GM13977 (cell line): Measurements from ENCODE around the gene FGG.

ENCODE experiments used
- DNase-seq: peaks from one replicate; pipeline ENCODE4 v3.0.0; 2012; ENCODE audit warnings: low spot score
- CTCF ChIP-seq: IDR thresholded peaks from 2 replicates; pipeline ENCODE4 v1.5.1; 2012; ENCODE audit warnings: mild to moderate bottlenecking, control low read depth; ENCODE audit not compliant: insufficient read depth; ENCODE audit errors: extremely low read depth, missing control alignments
- in situ Hi-C: fragments of 300-500 bp; cut with MboI; formaldehyde crosslinking; loops from one replicate; pipeline ENCODE4 v1.12.0; 2022; ENCODE audit warnings: low sequenced_read_pairs, low pct_unique_long_range_greater_than_20kb, mixed read lengths, inconsistent platforms; ENCODE audit not compliant: unreplicated experiment

Gene FGG

GRCh38 chr4:154589296-154590197, 22.9 kb downstream of the FGG start:
- no peak for DNase-seq
- in situ Hi-C loops: no loop called here
- TF ChIP-seq CTCF: no peak

DNA sequence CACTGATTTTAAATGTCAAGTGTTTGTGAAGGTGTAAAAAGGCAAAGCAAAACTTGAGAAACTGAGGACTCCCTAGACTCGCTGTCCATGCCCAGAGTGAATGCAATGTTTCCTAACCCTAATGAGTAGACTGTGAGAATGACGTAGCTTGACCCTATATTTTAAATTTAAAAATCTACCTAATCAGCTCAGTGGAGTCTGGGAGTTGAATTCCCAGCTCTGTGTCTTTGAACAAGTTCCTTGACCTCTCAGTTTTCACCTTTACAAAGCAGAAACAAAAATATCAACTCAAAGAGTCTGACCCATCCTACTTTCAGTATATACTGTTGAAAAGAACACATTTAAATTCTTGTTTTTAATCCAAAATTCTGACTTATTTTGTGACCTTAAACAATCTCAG, 24.3 kb downstream of the FGG start:
- no peak for TF ChIP-seq CTCF
- DNase-seq: no peak
- in situ Hi-C loops: no loop called here

GRCh38 chr4:154586296-154587033, 26.0 kb downstream of the FGG start:
- TF ChIP-seq CTCF: no peak
- DNase-seq: no peak

DNA sequence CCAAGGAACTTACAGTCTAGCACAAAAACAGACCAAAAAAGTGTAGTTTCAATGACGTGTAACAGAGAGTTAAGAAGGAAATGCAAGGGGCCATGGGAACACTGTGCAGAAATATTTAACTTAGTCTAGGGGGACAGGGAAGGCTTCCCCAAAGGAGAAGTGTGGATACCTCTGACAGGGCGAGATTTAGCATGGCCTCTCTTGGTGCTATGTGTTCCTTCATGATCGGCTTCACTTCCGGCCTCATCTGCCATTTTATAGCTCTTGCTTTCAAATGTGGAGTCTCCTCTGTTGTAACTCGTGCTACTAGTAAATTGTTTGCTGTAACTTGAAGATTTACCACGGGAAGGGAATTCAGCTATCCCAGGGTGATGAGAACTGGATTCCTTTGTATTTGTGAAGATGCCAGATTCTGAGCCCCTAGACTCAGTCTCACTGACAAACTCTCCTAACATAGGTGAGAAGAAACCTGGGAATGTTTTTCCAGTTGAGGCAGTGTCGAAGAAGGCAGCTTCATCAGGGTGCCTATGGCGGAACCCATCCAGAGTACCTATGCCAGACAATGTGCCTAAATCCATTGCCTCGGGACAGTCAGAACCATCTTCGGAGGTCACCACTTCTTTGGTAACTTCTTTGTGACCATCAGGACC, 27.0 kb downstream of the FGG start:
- no peak for DNase-seq
- in situ Hi-C loops: no loop called here
- TF ChIP-seq CTCF: no peak

More at GRCh38 chr4:154586296-154587033, 26.0 kb downstream of the FGG start:
- in situ Hi-C loops: no loop called here

GRCh38 chr4:154584259-154584658, 28.2 kb downstream of the FGG start:
- DNase-seq: no peak
- TF ChIP-seq CTCF: no peak
- in situ Hi-C loops: no loop called here

DNA sequence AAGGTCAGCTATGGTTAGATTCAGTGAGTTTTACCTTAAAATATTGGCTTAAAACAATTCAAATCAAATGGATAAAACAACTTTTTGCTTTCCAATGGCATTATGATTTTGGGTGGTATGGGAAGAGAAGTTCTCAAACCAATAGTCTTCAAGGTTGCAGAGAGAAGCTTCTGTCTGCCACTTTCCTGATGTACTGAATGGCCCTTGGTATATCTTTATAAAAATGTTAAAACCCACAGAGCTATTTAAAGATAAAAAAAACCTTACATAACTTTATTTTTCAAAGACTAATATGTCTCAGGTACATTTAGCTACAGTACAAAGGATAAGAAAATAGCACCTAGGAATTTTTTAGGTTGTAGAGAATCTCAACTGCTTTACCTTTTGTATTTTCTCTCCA, 28.8 kb downstream of the FGG start:
- in situ Hi-C loops: no loop called here

More for the DNA sequence above, 28.8 kb downstream of the FGG start:
- no peak for DNase-seq
- no peak for TF ChIP-seq CTCF
